Measurements from ENCODE around the gene COL4A2. TPM values are rescaled to one million over a fixed set of nuclear protein-coding genes. Genes with fewer than 3 reads are reported as not detected.

The COL4A2 gene
- total and polyA plus RNA-seq, 4 donors, result 8.0 to 45.2 (median 40.3) TPM

GRCh38 chr13:110449219-110450015, 142.3 kb downstream of the COL4A2 start:
- WGBS, result 88% methylated on average over 19 of the region's 19 CpGs
- no peaks in the 10 kb centered on the region for H3K36me3 ChIP-seq (ENCODE audit: control insufficient read depth in 4 of 4, insufficient read depth in 3 of 4, low read depth in 1 of 4, low read length in 3 of 4)
- no peak overlapping the region for H3K4me3 ChIP-seq (ENCODE audit: low read depth in 1 of 3, low read length in 3 of 3)

More at GRCh38 chr13:110449219-110450015, 142.3 kb downstream of the COL4A2 start:
- DNase-seq (ENCODE audit: low spot score), result no peak
- Histone ChIP-seq H3K27me3 (ENCODE audit: control insufficient read depth in 4 of 4, insufficient read depth in 4 of 4, low read length in 3 of 4) (no peaks in the 10 kb centered on the region), H3K9ac (ENCODE audit: low read depth in 1 of 2, low read length in 2 of 2) (no peak overlapping the region), H3K27ac (ENCODE audit: low read depth in 1 of 2, low read length in 2 of 2) (no peak overlapping the region), H3K9me3 (ENCODE audit: control insufficient read depth in 4 of 4, low read length in 3 of 4) (no peaks in the 10 kb centered on the region), H3K4me1 (ENCODE audit: control insufficient read depth in 4 of 4, insufficient read depth in 4 of 4, low read length in 3 of 4) (peaks cover 0 to 5% (median 1%) of the 10 kb centered on the region in 4 donors)
- TF ChIP-seq MAX (IDR thresholded peaks at IDR 0.05) (no peak), RAD21 (IDR thresholded peaks at IDR 0.05) (no peak), FOXA1 (IDR thresholded peaks at IDR 0.05) (no peak), NR2F2 (IDR thresholded peaks at IDR 0.05) (no peak), GABPA (IDR thresholded peaks at IDR 0.05 in 1 of 2, conservative IDR thresholded peaks at IDR 0.05 in 1 of 2) (no peak), FOXA2 (IDR thresholded peaks at IDR 0.05) (no peak), YY1 (IDR thresholded peaks at IDR 0.05) (no peak), RXRA (IDR thresholded peaks at IDR 0.05) (no peak), EGR1 (IDR thresholded peaks at IDR 0.05; ENCODE audit: low read depth in 2 of 2) (no peak)
- TF ChIP-seq, protein P1, sequence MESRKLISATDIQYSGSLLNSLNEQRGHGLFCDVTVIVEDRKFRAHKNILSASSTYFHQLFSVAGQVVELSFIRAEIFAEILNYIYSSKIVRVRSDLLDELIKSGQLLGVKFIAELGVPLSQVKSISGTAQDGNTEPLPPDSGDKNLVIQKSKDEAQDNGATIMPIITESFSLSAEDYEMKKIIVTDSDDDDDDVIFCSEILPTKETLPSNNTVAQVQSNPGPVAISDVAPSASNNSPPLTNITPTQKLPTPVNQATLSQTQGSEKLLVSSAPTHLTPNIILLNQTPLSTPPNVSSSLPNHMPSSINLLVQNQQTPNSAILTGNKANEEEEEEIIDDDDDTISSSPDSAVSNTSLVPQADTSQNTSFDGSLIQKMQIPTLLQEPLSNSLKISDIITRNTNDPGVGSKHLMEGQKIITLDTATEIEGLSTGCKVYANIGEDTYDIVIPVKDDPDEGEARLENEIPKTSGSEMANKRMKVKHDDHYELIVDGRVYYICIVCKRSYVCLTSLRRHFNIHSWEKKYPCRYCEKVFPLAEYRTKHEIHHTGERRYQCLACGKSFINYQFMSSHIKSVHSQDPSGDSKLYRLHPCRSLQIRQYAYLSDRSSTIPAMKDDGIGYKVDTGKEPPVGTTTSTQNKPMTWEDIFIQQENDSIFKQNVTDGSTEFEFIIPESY (IDR thresholded peaks at IDR 0.05), result no peak
- TF ChIP-seq, protein P2, sequence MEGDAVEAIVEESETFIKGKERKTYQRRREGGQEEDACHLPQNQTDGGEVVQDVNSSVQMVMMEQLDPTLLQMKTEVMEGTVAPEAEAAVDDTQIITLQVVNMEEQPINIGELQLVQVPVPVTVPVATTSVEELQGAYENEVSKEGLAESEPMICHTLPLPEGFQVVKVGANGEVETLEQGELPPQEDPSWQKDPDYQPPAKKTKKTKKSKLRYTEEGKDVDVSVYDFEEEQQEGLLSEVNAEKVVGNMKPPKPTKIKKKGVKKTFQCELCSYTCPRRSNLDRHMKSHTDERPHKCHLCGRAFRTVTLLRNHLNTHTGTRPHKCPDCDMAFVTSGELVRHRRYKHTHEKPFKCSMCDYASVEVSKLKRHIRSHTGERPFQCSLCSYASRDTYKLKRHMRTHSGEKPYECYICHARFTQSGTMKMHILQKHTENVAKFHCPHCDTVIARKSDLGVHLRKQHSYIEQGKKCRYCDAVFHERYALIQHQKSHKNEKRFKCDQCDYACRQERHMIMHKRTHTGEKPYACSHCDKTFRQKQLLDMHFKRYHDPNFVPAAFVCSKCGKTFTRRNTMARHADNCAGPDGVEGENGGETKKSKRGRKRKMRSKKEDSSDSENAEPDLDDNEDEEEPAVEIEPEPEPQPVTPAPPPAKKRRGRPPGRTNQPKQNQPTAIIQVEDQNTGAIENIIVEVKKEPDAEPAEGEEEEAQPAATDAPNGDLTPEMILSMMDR (IDR thresholded peaks at IDR 0.05; ENCODE audit: low read depth, low read length, missing input control), result no peak
- TF ChIP-seq, protein P3, sequence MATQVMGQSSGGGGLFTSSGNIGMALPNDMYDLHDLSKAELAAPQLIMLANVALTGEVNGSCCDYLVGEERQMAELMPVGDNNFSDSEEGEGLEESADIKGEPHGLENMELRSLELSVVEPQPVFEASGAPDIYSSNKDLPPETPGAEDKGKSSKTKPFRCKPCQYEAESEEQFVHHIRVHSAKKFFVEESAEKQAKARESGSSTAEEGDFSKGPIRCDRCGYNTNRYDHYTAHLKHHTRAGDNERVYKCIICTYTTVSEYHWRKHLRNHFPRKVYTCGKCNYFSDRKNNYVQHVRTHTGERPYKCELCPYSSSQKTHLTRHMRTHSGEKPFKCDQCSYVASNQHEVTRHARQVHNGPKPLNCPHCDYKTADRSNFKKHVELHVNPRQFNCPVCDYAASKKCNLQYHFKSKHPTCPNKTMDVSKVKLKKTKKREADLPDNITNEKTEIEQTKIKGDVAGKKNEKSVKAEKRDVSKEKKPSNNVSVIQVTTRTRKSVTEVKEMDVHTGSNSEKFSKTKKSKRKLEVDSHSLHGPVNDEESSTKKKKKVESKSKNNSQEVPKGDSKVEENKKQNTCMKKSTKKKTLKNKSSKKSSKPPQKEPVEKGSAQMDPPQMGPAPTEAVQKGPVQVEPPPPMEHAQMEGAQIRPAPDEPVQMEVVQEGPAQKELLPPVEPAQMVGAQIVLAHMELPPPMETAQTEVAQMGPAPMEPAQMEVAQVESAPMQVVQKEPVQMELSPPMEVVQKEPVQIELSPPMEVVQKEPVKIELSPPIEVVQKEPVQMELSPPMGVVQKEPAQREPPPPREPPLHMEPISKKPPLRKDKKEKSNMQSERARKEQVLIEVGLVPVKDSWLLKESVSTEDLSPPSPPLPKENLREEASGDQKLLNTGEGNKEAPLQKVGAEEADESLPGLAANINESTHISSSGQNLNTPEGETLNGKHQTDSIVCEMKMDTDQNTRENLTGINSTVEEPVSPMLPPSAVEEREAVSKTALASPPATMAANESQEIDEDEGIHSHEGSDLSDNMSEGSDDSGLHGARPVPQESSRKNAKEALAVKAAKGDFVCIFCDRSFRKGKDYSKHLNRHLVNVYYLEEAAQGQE (IDR thresholded peaks at IDR 0.05), result no peak

All from liver (tissue), 9 donors.